HG02588 (cell line): Measurements from ENCODE around the gene ABHD6.
"Not testable (repeated sequence)": the region's sequence is repeated elsewhere in the genome, so short reads cannot be mapped to it uniquely, and the experiment has no call there.

Experiments used
- ATAC-seq: cut with Tn5 transposase; IDR thresholded peaks from one replicate; pipeline ENCODE4 v1.9.1; 2021; ENCODE audit warnings: mild to moderate bottlenecking, moderate library complexity; ENCODE audit not compliant: unreplicated experiment

ABHD6 gene

DNA sequence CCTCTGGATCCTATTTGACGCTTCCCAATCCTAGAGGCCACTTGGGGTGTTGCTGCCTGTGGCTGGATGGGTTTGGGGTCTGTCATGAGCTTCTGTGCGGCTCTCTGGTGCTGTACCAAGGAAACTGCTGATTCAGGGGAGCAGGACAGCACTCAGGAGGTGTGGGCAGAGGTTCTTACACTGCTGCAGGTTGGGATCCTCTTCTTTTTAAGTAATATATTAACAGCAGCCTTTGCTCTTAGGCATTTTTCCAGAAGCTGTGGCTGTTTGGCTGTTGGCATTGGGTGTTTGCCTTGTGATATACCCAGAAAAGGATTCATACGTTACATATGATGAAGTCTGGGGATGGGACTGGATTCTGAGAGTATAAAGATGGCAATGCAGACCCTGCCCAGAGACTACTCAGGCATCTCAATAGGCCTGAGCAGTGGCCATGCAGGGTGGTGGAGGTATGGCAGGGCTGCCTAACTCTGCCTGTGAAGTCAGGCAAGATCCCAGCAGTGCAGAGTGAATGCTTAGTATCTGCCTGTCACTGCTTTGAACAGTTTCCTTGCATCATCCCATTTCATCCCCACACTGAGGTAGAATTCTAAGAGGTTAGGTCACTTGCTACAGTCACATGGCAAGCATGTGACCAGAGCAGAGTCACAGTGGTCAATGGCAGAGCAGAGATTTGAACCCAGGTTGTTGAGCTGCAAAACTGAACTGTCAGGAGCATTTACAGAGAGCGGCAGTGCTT, 3.9 kb downstream of the ABHD6 start:
- ATAC-seq = no peak

DNA sequence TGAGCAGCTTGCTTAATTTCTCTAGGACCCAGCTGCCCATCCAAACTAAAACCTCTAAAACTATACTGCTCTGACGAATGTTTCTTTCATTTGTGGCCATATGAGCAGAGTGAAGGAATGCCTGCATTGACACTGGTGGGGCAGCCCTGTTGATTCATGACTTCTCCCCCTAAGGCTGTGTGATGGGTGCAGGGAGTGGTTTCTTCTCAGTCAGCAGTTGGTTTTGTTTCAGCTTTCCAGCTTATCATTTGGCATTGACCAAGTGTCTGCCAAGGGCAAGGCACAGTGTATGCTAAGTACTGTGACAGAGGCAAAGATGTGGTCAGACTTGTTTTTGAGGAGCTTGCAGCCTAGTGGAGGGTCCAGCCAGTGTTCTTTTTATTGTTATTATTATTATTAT, 4.7 kb downstream of the ABHD6 start:
- ATAC-seq = no peak

DNA sequence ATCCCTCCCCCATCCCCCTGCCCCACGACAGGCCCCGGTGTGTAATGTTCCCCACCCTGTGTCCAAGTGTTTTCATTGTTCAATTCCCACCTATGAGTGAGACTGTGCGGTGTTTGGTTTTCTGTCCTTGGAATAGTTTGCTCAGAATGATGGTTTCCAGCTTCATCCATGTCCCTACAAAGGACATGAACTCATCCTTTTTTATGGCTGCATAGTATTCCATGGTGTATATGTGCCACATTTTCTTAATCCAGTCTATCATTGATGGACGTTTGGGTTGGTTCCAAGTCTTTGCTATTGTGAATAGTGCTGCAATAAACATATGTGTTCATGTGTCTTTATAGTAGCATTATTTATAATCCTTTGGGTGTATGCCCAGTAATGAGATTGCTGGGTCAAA, 5.3 kb downstream of the ABHD6 start:
- ATAC-seq = not testable (repeated sequence)

DNA sequence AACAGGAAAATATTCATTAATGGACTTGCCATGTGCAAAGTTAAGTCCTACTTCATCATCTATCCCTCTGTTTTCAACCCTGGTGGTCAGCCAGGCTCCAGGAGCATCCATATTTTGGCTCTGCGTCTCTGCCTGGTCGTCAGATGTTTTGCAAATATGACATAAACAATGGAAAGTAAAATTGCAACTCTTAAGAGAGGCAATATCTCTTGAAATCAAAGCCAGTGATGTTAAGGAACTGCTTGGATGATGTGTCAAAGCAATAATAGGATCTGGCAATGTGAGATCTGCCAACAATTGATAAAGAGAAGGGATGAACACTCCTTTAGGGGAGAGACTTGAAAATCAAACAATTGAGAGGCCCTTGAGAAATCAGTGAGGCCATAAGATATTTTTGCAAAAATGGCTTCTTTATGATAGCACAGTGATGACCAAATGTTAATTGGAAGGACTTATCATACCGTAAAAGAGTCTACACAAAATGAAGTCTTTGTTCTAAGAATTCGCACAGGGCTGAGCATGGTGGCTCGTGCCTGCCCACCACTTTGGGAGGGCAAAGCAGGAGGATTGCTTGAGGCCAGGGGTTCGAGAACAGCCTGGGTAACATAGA, 6.5 kb downstream of the ABHD6 start:
- ATAC-seq = no peak

DNA sequence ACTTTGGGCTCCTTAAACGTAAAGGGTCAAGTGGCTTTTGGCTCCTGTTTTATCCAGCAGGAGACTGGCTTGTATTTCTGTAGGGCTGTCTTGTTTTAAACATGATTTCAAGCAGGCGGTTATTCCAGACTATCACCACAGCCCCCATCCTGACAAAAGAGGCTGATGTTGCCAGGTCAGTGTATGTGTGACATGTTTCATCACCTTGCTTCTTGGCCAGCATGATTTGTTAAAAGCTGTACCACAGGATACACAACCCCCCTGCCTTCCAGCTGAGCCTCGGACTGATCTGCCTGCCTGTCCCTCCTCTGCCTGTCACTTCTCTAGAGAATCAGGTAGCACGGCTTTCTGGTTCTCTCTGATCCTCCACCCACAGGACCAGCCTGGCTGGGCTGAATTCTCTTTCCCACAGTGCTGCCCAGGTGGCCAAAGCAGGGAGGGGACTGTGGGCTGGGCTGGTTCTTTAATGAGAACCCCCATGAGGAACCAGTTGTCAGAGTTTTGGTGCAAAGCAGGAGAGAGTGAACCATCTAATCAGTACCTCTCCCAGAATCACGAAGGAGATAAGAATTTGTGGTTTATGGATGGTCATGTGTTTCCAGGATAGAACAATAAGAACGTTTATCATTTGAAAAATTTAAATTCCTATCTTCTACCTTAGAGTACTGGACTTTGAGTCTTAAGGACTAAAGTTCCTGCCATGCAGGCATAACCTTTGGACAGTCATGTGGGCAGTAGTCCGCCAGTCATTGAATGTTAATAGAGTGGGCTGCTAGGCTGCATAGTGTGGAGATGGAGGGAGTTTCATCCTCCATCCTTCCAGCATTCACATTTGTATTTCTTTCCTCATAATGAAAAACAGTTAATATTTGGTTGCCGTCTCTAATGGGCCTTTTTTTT, 8.8 kb downstream of the ABHD6 start:
- ATAC-seq = no peak

DNA sequence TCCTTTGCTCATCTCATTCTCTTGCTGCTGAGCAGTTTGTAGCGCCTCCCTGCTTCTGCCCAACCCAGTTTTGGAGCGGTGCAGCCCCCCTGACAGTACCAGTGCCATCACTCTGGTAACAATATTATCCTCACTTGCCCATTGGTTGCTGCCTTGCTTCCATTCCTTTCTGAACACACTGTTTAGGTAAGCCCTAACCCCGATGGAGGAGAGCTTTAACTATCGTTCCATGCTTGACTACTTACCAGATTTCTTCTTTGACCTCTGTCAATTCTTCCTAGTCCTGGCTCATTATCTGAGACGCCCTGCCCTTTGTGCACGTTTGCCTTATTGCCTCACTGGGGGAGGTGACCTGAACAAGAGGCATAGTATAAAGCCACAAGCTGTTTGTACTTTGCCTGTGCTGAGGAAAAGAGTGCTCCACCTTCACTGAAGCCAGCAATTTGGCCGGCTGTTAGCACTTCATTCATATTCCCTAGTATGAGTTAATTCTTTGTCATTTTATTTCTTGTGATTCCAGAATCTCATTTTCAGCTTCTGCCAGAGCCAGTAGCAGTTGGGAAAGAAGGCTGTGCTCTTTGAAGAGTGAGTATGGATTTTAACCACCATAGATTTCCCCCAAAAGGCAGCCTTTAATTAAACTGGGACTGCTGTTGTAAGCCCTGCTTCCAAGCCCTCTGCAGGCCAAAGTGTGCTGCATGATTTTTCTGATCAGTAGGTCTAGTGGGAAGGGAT, 11.9 kb downstream of the ABHD6 start:
- ATAC-seq = no peak

DNA sequence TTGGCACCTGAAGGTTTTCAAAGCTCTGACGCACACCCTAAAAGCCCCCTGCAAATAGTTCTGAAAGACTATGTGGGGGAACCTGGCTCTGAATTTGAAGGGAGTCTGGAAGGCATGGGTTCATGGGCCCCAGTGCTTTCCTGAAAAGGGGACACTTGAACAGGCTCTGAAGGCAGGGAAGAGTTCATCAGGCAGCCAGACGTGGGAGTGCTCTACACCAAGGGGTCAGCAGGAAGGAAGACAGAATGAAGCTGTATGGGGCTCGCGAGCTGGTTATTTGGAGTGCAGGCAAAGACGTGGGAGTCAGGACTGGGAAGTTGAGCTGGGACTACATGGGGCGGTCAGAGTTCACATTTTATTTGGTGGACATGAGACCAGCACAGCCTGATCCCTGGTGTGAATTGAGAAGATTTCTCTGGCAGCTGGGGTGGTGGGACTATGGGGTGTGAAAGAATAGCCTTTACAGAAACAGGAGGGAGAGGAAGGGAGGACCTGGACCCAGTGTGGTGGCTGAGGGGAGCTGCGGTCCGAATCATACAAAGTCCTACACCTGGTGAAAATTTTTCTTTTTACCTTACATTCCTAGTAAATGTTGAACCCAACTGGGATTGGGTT, 12.6 kb downstream of the ABHD6 start:
- no peak for ATAC-seq

DNA sequence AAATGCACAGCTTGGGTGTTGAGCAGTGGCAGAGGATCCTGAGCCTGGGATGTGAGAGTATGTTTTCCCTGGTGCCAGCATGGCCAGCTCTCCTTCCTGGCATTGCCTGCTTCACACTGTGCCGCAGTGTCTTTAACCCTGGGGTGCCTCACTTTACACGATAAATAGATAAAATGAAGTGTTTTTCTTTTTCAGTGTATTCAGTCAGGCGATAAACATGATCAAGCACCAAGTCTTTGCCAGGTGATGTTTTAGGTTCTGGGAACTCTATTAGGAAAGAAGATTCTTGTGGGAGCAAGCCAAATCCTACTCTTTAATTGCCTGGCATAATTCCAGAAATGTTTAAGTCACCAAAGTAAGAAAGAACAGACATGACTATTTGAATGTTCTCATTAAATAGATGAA, 14.0 kb downstream of the ABHD6 start:
- no peak for ATAC-seq

DNA sequence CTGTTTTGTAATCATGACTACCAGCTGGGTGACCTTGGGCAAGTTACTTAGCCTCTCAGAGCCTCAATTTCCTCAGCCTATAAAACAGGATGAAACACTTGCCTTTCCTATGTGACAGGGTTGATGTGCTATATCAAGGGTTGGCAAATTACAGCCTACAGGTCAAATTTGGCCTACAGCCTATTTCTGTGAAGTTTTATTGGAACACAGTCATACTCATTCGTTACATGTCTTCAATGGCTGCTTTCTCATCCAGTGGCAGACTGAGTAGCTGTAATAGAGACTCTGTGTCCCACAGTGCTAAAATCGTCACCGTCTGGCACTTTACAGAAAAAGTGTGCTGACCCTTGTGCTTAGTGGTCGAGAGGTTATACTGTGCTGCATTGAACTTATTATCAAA, 16.6 kb downstream of the ABHD6 start:
- ATAC-seq = no peak

DNA sequence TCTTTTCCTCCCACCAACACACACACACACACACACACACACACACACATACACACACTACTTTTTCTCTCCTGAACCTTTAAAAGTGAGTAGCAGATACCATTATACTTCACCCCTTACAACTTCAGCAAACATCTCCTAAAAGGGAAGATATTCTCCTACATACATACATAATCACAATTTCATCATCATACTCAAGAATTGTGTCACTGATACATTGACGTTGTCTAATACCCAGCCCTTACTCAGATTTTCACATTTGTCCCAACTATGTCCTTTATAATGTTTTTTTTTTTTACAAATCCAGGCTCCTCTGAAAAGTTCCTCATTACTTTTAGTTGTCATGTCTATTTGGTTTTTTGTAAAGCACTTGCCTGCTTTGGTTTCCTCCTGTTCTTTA, 18.5 kb downstream of the ABHD6 start:
- no peak for ATAC-seq

DNA sequence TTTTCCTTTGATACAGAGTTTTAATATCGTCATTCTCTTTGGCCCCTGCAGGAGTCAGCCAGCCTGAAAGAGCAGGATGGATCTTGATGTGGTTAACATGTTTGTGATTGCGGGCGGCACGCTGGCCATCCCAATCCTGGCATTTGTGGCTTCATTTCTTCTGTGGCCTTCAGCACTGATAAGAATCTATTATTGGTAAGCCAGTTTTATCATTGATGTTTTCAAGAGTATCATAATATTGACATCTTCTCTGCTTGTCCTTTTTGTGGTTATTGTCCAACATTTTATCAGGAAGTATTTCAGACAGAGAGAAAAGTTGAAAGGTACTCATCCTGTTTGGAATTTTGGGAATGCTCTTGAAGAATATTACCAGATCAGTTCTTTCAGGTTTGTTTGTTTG, 18.9 kb downstream of the ABHD6 start:
- ATAC-seq = no peak

DNA sequence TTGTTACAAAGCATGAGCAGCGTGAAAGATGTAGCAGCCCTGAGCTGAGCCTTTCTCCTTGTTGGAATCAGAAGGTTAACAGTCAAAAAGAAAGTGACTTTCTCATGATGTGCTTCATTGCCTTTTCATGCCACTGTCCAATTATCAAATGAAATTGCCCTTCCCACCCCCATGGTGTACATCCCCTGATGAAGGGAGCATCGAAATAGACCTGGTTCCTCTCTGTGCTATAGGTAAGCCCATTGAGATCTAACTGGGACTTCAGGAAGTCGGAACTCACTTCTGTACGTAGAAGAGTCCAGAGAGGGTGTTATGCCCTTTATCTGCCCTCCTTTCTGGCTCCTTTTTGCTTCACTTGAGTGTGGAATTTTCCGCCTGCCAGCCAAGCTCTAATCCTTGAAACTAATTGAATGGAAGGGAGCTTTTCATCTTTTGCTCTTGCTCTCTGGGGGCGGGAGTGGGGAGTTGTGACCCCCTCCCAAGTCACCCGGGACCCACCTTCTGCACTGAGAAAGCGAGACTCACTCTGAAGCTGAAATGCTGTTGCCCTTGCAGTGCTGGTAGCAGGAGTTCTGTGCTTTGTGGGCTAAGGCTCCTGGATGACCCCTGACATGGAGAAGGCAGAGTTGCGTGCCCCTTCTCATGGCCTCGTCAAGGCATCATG, 20.9 kb downstream of the ABHD6 start:
- no peak for ATAC-seq

DNA sequence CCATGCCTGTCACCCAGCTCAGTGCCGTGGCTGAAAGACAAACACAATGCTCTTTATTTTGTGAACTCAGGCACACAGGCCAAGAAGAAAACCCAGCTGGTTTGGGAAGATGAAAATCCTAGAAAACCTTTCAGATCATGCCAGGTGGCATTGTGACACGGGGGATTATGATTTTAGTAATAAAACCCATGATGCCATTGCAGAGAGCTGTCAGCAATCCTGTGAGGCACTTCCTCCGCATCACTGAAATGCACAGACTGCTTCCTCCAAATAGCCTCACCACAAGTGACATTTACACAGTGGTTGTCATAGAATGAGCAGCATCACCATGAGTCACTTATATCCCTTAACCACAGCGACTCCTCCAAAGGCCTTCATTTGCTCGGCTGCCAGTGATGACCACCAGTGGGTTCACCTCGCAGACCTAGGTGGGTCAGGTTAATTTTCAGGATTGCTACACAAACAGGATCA, 22.7 kb downstream of the ABHD6 start:
- no peak for ATAC-seq

DNA sequence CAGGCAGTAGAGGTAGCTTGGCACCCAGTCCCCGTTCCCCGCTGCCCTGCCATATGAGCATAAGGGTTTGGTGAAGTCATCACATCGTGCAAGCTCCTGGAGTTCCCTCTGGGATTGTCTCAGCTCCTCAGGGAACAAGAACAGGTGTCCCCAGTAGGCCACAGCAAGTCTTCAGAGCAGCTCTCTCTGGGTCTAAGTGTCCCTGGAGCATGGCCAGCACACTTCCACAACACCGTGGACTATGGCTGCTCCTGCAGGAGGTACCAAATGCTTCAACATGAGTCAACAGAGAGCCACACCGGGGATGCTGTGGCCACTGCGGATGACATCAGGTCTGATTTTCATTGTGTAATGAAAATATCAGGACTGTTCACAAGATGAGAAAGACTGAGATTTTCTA, 23.1 kb downstream of the ABHD6 start:
- no peak for ATAC-seq

DNA sequence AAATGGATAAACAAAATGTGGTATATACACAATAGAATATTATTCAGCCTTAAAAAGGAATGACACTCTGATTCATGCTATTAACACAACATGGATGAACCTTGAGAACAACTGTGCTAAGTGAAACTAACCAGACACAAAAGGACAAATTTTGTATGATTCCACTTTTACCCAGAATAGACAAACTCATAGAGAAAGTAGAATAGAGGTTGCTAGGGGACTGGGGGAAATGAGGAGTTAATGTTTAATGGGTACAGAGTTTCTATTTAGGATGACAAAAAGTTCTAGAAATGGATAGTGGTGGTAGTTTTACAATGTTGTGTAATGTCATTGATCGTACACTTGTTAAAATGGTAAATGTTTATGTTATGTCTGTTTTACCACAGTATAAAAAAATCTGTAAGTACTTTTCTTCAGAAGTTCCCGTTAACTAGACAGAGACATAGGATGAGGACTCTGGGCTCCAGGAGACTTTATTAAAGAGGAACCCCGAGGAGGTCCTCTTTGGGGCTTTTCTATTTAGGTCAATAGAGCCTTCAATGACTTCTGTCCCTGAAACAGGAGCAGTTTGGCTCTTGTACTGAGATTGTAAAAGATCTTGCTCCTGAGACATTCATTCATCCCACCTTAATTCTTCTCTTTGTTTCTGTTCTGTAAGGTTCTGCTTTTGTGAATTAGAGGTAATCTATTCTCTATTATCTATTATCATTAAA, 24.5 kb downstream of the ABHD6 start:
- ATAC-seq = peak; percentile 60

DNA sequence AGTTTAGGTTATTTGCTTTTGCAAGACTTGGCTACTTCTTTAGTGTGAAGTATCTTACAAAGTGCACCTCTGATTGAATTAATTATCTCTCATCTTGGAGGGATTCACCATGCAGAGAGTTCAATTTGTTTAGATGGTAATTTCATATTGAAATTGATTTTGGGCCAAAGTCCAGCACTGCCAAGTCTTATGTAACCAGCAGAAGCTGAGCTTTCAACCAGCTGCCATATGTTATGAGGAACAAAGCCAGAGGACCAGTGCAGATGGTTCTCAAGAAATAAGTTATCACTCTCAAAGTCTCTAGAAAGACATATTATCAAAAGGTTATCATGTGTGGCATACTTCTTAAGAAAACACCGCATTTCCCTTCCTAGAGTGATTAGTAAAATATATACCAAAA, 29.0 kb downstream of the ABHD6 start:
- ATAC-seq = no peak

DNA sequence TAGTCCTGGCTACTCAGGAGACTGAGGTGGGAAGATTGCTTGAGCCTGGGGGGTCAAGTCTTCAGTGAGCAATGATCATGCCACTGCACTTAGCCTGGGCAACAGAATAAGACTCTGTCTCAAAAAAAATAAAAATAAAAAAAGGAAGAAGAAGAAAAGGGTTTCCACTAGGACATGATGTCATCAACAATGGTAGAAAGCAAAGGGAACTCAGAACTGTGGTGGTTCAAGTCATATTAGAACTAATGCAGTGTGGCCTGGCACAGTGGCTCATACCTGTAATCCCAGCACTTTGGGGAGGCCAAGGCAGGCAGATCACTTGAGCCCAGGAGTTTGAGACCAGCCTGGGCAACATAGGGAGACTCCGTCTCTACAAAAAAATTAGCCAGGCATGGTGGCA, 30.0 kb downstream of the ABHD6 start:
- ATAC-seq = not testable (repeated sequence)

DNA sequence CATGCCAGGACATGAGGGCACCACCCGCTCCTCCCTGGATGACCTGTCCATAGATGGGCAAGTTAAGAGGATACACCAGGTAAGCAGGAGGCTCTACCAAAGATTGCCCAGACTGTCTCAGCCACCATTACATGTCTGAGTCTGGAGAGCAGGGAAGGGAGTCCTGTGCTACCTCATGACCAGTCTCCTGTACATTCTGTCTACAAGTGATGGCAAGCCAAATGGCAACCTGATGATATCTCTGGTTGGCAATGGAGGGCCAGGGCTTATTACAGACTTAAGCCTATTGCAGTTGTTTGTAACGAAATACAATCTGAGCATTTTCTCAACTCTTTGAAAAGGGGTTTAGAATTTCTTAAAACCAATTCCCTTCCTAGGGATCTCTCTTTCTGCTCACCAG, 31.8 kb downstream of the ABHD6 start:
- no peak for ATAC-seq

DNA sequence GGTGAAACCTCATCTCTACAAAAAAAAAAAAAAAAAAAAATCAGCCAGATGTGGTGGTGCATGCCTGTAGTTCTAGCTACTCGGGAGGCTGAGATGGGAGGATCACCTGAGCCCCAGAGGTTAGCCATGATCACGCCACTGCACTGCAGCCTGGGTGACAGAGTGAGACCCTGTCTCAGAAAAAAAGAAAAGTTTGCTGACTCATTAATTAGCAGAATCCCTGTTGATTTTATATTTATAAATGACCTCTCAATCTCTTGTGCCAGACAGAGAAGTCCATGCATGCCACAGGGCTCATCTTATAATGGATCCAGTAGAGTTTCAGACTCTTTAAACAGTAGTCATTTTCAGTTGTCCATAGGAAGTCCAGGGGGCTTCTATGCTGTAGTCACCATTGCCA, 32.9 kb downstream of the ABHD6 start:
- ATAC-seq = no peak
